Smooth muscle cell of the coronary artery (primary cell): ENCODE measurements around the gene IL3RA. TPM values are rescaled to one million over a fixed set of nuclear protein-coding genes. Genes with fewer than 3 reads are reported as not detected.

ENCODE experiments used
- total RNA-seq: library from RNA; depleted of rRNA; stranded (reverse); fragments of >200 nt; gene quantifications from 2 replicates; pipeline ENCODE4 v1.2.3, GENCODE V29; 2014; ENCODE audit warnings: low replicate concordance

Gene IL3RA
- total RNA-seq = not detected in 2 replicates

DNA sequence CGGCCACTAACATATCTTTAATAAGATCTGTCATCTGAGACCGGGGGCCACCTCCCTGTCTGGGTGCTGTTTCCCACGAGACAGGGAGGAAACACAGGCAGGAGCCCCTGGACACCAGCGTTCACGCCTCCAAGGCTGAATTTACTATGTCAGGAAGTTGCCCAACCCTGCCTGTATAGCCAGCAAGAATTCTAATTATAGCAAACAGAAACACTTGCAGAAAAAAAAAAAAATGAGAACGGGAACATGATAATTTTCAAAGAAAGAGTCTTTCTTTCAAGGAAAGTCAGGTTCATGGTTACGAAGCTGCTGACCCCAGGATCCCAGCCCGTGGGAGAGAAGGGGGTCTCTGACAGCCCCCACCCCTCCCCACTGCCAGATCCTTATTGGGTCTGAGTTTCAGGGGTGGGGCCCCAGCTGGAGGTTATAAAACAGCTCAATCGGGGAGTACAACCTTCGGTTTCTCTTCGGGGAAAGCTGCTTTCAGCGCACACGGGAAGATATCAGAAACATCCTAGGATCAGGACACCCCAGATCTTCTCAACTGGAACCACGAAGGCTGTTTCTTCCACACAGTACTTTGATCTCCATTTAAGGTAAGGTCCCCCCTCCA lies at the start of gene IL3RA:
Gene IL3RA, plus strand, starts transcription at position 455 of the 613 bp plus-strand sequence. CDS start 4,981 bp downstream, outside the sequence.

DNA sequence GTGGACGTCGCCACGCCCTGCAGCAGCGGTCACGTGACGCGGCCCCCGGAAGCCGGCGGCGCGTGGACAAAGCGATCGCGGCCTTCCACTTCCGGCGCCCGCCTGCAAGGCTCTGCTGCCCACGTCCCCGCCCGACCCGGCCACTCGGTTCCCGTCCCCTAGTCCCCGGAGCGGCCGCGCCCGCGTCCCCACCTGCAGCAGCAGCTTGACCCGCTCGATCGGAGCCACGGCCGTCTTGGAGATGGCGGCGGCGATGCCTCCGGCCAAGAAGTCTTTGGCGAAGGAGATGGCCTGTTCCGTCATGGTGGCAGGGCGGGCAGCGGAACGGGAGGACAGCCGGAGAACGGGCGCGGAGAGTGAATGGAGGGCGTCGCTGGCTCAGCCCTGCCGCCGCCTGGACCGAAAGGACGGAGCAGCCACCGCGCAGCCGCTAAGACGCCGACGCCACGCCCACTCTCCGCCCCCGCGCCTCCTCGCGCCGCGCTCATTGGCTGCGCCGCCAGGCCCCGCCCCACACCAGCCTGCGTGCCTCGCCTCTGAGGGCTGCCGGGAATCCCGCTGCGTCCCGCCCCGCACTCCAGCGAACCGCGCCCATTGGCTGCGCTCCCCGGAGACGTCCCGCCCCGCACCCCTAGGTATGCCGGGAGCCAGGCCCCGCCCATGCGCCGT lies 55.3 kb downstream of the IL3RA start, which contains the start of gene SLC25A6:
Gene SLC25A6, minus strand, starts transcription at position 407 of the 669 bp plus-strand sequence. Its CDS starts 104 bp downstream, at position 303.

Other genes with a start within 250 kb of the IL3RA start
- gene CRLF2, start 124.1 kb upstream of the IL3RA start, total RNA-seq = not detected in 2 replicates
- gene CSF2RA, start 68.0 kb upstream of the IL3RA start, total RNA-seq = not detected in 2 replicates
- 212 and 361 TPM in 2 replicates for gene SLC25A6, start 55.3 kb downstream of the IL3RA start, total RNA-seq
- gene ASMTL, start 116.1 kb downstream of the IL3RA start, total RNA-seq = 14.5 and 20.0 TPM in 2 replicates
- under 0.01 TPM in 1 of 2 replicates, not detected in the other for gene P2RY8, start 200.4 kb downstream of the IL3RA start, total RNA-seq